ENCODE data around the gene DYNLRB2.

GRCh38 chr16:80556481-80556880 is 15.7 kb downstream of the DYNLRB2 start:
- TF ChIP-seq CTCF (conservative IDR thresholded peaks at IDR 0.05; ENCODE audit: low read depth in 2 of 2) (no peak), POLR2AphosphoS5 (IDR thresholded peaks at IDR 0.05; ENCODE audit: low read depth) (no peak), JUNB (IDR thresholded peaks at IDR 0.05; ENCODE audit: unreplicated experiment) (no peak), EZH2 (IDR thresholded peaks at IDR 0.05; ENCODE audit: low read depth, unreplicated experiment) (no peak), ETS1 (IDR thresholded peaks at IDR 0.05) (no peak), EZH2phosphoT487 (IDR thresholded peaks at IDR 0.05; ENCODE audit: unreplicated experiment) (no peak), REST (IDR thresholded peaks at IDR 0.05; ENCODE audit: unreplicated experiment) (no peak), NANOG (IDR thresholded peaks at IDR 0.05; ENCODE audit: borderline replicate concordance) (no peak), ZNF114 (CRISPR knock-in tag; IDR thresholded peaks at IDR 0.05) (no peak), ZNF331 (CRISPR knock-in tag; IDR thresholded peaks at IDR 0.05; ENCODE audit: low read depth) (no peak)
